K562 (cell line): ENCODE data around the gene NOD2. TPM values are rescaled to one million over a fixed set of nuclear protein-coding genes. Genes with fewer than 3 reads are reported as not detected.

ENCODE experiments used
- ATAC-seq: fragments of 200-7000 bp; cut with Tn5 transposase; 3 replicates; pipeline ENCODE4 v1.9.1; 2020; ENCODE audit warnings: moderate library complexity
- BruUV-seq: library from RNA; stranded (reverse); fragments of 400-500 nt; replicated peaks from 2 replicates; lab custom pipeline; 2021; lab: Mats Ljungman, UMichigan
- CTCF ChIA-PET: fragments of 300-600 bp; formaldehyde crosslinking; extraction: SDS; loops from one replicate; lab custom pipeline; 2021; ENCODE audit warnings: low intra/inter-chr PET ratio; lab: Yijun Ruan, JAX
- POLR2A ChIA-PET: fragments of 300-600, 350-650 bp; sonication (Branson Sonifier 250); formaldehyde crosslinking; extraction: SDS; loops from one replicate; lab custom pipeline; 2021; ENCODE audit warnings: antibody characterized with exemption, inconsistent platforms; lab: Yijun Ruan, JAX
- DNase-seq, 4 experiments: peaks; one replicate each; pipeline versions ENCODE4 v3.0.0 to v3.0.0-alpha.2; 2011 to 2018; ENCODE audit warnings: low spot score in 3 of 4, mixed read lengths in 3 of 4; ENCODE audit errors: extremely low read depth in 1 of 4
- FAIRE-seq: peaks from 2 replicates; lab custom pipeline; 2011; peaks lifted over from hg19 to GRCh38; lab: Jason Lieb, UNC
- H2AFZ ChIP-seq: 2 replicates; pipeline ENCODE4 v1.6.0; 2011; ENCODE audit warnings: low read depth, low read length, control low read depth, inconsistent platforms
- H3K27ac ChIP-seq: fragments of 200-600 bp; 3 replicates; pipeline ENCODE4 v1.8.0; 2011; ENCODE audit warnings: low read depth, mild to moderate bottlenecking, control low read depth, inconsistent platforms, low read length, moderate library complexity, mixed read lengths; ENCODE audit errors: extremely low read depth
- H3K27me3 ChIP-seq, 2 experiments: fragments of 300-600 bp in 1 of 2; 2 replicates in 1 of 2; 3 replicates in 1 of 2; pipeline versions ENCODE4 v1.6.0 to v1.8.0; 2011; ENCODE audit warnings: inconsistent platforms in 2 of 2, low read length in 2 of 2, mild to moderate bottlenecking in 1 of 2, mixed read lengths in 1 of 2, moderate library complexity in 1 of 2; ENCODE audit not compliant: control insufficient read depth in 2 of 2, insufficient read depth in 2 of 2
- H3K36me3 ChIP-seq: fragments of 300-600 bp; 3 replicates; pipeline ENCODE4 v1.8.0; 2011; ENCODE audit warnings: mild to moderate bottlenecking, low read length, inconsistent platforms; ENCODE audit not compliant: control insufficient read depth, insufficient read depth
- H3K4me1 ChIP-seq, 2 experiments: fragments of 200-600 bp in 1 of 2; replicated peaks in 1 of 2; 2 replicates in 1 of 2; 3 replicates in 1 of 2; pipeline versions ENCODE4 v1.5.1 to v1.8.0; 2011; ENCODE audit warnings: inconsistent platforms in 2 of 2, low read length in 2 of 2, mild to moderate bottlenecking in 1 of 2, mixed read lengths in 1 of 2, moderate library complexity in 1 of 2; ENCODE audit not compliant: control insufficient read depth in 2 of 2, insufficient read depth in 2 of 2
- H3K4me2 ChIP-seq: 2 replicates; pipeline ENCODE4 v1.6.1; 2011; ENCODE audit warnings: low read length, control low read depth, inconsistent platforms, mixed read lengths; ENCODE audit not compliant: insufficient read depth
- H3K4me3 ChIP-seq: fragments of 200-600 bp; sonication (generic), shearing (Covaris generic); 2 replicates; pipeline ENCODE4 v1.5.1; 2016; ENCODE audit warnings: control low read depth, inconsistent platforms
- H3K79me2 ChIP-seq: fragments of 200-600 bp; 3 replicates; pipeline ENCODE4 v1.8.0; 2011; ENCODE audit warnings: low read length, inconsistent platforms; ENCODE audit not compliant: control insufficient read depth, insufficient read depth
- H3K9ac ChIP-seq, 2 experiments: 2 replicates each; pipeline versions ENCODE4 v1.6.0 to v1.6.1; 2011; ENCODE audit warnings: low read depth in 2 of 2, low read length in 2 of 2, control low read depth in 1 of 2, inconsistent platforms in 1 of 2, mild to moderate bottlenecking in 1 of 2, mixed read lengths in 1 of 2; ENCODE audit not compliant: insufficient read depth in 1 of 2
- H3K9me1 ChIP-seq: one replicate; pipeline ENCODE4 v1.6.0; 2011; ENCODE audit warnings: inconsistent platforms, mild to moderate bottlenecking, low read length, moderate library complexity; ENCODE audit not compliant: control insufficient read depth, insufficient read depth
- H3K9me3 ChIP-seq: replicated peaks from 2 replicates; pipeline ENCODE4 v1.5.1; 2011; ENCODE audit warnings: low read depth, low read length, inconsistent platforms; ENCODE audit not compliant: control insufficient read depth, insufficient read depth
- H4K20me1 ChIP-seq: replicated peaks from 2 replicates; pipeline ENCODE4 v1.6.1; 2011; ENCODE audit warnings: low read length, inconsistent platforms, mixed read lengths; ENCODE audit not compliant: control insufficient read depth, insufficient read depth
- MAFK ChIP-seq: IDR thresholded peaks from 2 replicates; pipeline ENCODE4 v1.6.1; 2011; ENCODE audit warnings: low read length, improper control_type of control experiment
- RERE ChIP-seq: sonication (generic); formaldehyde crosslinking; IDR thresholded peaks from 2 replicates; pipeline ENCODE4 v1.8.0; 2023; ENCODE audit warnings: missing genetic modification reagents, mild to moderate bottlenecking, borderline replicate concordance
- TEAD4 ChIP-seq, 2 experiments: sonication (generic) in 1 of 2; formaldehyde crosslinking in 1 of 2; IDR thresholded peaks; 2 replicates each; pipeline versions ENCODE4 v1.6.1 to v1.8.0; 2012 to 2022; ENCODE audit warnings: borderline replicate concordance in 1 of 2, inconsistent platforms in 1 of 2, low read length in 1 of 2, mild to moderate bottlenecking in 1 of 2, missing genetic modification reagents in 1 of 2
- ZBTB7A ChIP-seq: IDR thresholded peaks from 2 replicates; pipeline ENCODE4 v1.6.1; 2011; ENCODE audit warnings: low read depth, mild to moderate bottlenecking, low read length, moderate library complexity, borderline replicate concordance; ENCODE audit not compliant: control insufficient read depth
- ZNF407 ChIP-seq: fragments of 450-650 bp; IDR thresholded peaks from 2 replicates; pipeline ENCODE4 v1.6.1; 2016; ENCODE audit warnings: low read depth
- WGBS: fragments of 100-300 bp; shearing (Covaris generic); methylation state at CpG from one replicate; pipeline ENCODE4 v1.1.6; 2016; ENCODE audit warnings: low coverage, mixed read lengths; ENCODE audit not compliant: insufficient coverage; ENCODE audit errors: missing lambda C conversion rate; 5-methylcytosine and 5-hydroxymethylcytosine counted together
- in situ Hi-C: fragments of 300-500 bp; cut with MboI; formaldehyde crosslinking; loops from 4 replicates; pipeline ENCODE4 v1.15.0; 2018; ENCODE audit warnings: inconsistent platforms, mixed read lengths
- intact Hi-C: fragments of 100-400 bp; cut with micrococcal nuclease; formaldehyde crosslinking; loops from 2 replicates; pipeline ENCODE4 v1.14.2; 2022
- polyA plus RNA-seq, 8 experiments: library from polyadenylated mRNA; depleted of rRNA in 4 of 8; stranded (reverse) in 5 of 8; unstranded in 3 of 8; fragments of >200 nt; fragmentation: Nextera tagmentation in 2 of 8; fragmentation: Illumina TruSeq in 1 of 8; extraction: Ambion mirVana in 2 of 8; extraction: Trizol in 1 of 8; gene quantifications; 2 replicates each; pipeline versions ENCODE4 v1.2.1 to v1.2.3, GENCODE V29; 2011 to 2014; ENCODE audit warnings: inconsistent platforms in 1 of 8, missing spikeins in 1 of 8
- total RNA-seq, 7 experiments: library from RNA; depleted of rRNA in 6 of 7; stranded (reverse); fragments of >200 nt in 6 of 7; fragmentation: Illumina TruSeq in 2 of 7; extraction: Trizol in 2 of 7; gene quantifications; 2 replicates each; pipeline versions ENCODE4 v1.2.1 to v1.2.3, GENCODE V29; 2011 to 2021; ENCODE audit warnings: low replicate concordance in 1 of 7

Gene NOD2
- total and polyA plus RNA-seq, 9 of the 15 experiments (the other 6 are each of a cell fraction or from before 2014, with no cell fraction given), result 0.04 TPM; not detected in 8

DNA sequence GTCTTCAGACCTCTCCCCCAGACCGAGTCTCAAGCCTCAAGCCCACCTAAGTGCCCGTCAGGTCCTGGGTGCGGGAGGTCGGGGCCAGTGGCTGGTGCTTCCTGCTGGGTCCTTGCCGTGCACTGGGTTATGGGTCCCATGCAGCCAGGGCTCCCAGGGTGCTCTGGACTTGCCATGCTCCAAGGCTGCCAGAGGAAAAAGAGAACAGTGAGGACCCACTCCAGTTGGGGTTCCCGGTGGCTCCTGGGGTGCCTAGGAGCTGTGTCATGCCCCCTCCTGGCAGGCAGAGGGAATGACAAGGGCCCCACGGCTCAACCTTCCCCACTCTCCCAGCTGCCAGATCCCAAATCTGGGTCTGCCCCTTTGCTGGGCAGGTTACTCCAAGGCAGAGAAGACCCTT lies 16.1 kb upstream of the NOD2 start:
- Histone ChIP-seq H3K27me3 (peaks cover 0 to 20% of the 10 kb centered on the region in 2 experiments; a peak in 2 of 5 replicates), H3K9me3 (0 out of 2 replicates have a peak, but pooled peaks cover 2% of the 10 kb centered on the region), H3K9ac (no peak overlapping the region), H4K20me1 (no peaks in the 10 kb centered on the region), H3K9me1 (no peaks in the 10 kb centered on the region), H3K27ac (no peak overlapping the region), H3K4me2 (no peak overlapping the region), H3K4me1 (no peaks in the 10 kb centered on the region), H2AFZ (no peak overlapping the region), H3K4me3 (no peak overlapping the region), H3K36me3 (no peaks in the 10 kb centered on the region), H3K79me2 (no peaks in the 10 kb centered on the region)
- in situ Hi-C loops (no loop called here), intact Hi-C loops (no loop called here)
- DNase-seq (peak; percentile 11 to 39 (median 34)), ATAC-seq (peak; percentile 74), FAIRE-seq (peak; percentile 15)
- ChIA-PET POLR2A (interaction anchor here (0.6 to 1.2 kb wide), 2 partner anchors 10 kb away, joined by 3 to 4 read pairs; no protein-coding TSS in a partner anchor), CTCF (no interaction called here)
- 3% methylated on average over 6 of the region's 7 CpGs for WGBS
- no TSS peak for BruUV-seq
- no peak for TF ChIP-seq RERE (CRISPR knock-in tag)
- TF ChIP-seq TEAD4 (IDR thresholded peaks at IDR 0.05; ENCODE audit: low read length), result no peak
- no peak for TF ChIP-seq TEAD4 (CRISPR knock-in tag; IDR thresholded peaks at IDR 0.05; ENCODE audit: borderline replicate concordance)
- TF ChIP-seq ZNF407, result no peak
- no peak for TF ChIP-seq MAFK
- TF ChIP-seq ZBTB7A, result no peak
